Skeletal muscle satellite cell (primary cell): ENCODE measurements around the gene NOS1AP. TPM values are rescaled to one million over a fixed set of nuclear protein-coding genes. Genes with fewer than 3 reads are reported as not detected.

Experiments used
- H3K27me3 ChIP-seq: 2 replicates; pipeline ENCODE4 v1.7.0; 2013; ENCODE audit warnings: low read length; ENCODE audit not compliant: control insufficient read depth, insufficient read depth
- H3K36me3 ChIP-seq: 2 replicates; pipeline ENCODE4 v1.7.0; 2013; ENCODE audit warnings: mild to moderate bottlenecking, control low read depth, low read length; ENCODE audit not compliant: insufficient read depth
- H3K4me1 ChIP-seq: 2 replicates; pipeline ENCODE4 v1.7.0; 2013; ENCODE audit warnings: low read length; ENCODE audit not compliant: control insufficient read depth, insufficient read depth
- H3K4me2 ChIP-seq: 2 replicates; pipeline ENCODE4 v1.7.0; 2013; ENCODE audit warnings: mild to moderate bottlenecking, low read length
- H3K4me3 ChIP-seq: 2 replicates; pipeline ENCODE4 v1.7.0; 2013; ENCODE audit warnings: low read length
- H3K9ac ChIP-seq: 2 replicates; pipeline ENCODE4 v1.7.0; 2013; ENCODE audit warnings: mild to moderate bottlenecking, low read depth, low read length, moderate library complexity
- H3K9me3 ChIP-seq: replicated peaks from 2 replicates; pipeline ENCODE4 v1.7.0; 2013; ENCODE audit warnings: mild to moderate bottlenecking, control low read depth, low read length
- total RNA-seq: library from RNA; depleted of rRNA; stranded (reverse); fragments of >200 nt; gene quantifications from 2 replicates; pipeline ENCODE4 v1.2.3, GENCODE V29; 2012; rRNA removed

The NOS1AP gene
- total RNA-seq = 1.7 TPM in 1 of 2 replicates, not detected in the other

DNA sequence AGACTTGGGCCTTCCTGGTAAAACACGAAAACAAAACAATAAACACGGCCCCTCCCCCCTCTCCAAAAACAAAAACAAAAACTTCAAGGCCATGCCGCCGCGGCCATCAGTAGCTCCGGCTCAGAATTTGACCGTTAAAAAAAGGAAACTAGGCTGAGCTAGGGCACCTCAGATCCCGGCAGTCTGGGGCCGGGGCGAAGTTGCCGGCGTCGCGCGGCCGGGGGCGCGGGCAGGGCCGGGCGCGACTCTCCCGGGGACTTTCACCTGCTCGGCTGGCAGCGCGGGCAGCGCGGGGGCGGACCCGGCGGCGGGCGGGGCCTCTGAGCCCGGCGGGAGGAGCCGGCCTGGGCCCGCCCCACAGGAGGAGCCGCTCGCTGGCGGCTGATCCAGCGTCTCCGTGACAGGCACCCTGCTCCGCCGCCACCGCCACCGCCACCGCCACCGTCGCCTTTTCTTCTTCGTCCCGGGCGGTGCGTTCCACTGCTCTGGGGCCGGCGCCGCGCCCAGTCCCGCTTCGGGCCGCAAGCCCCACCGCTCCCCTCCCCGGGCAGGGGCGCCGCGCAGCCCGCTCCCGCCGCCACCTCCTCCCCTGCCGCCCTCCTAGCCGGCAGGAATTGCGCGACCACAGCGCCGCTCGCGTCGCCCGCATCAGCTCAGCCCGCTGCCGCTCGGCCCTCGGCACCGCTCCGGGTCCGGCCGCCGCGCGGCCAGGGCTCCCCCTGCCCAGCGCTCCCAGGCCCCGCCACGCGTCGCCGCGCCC lies at the start of gene NOS1AP:
NOS1AP (plus strand) TSS at position 358 of the 760 bp plus-strand sequence. CDS start 487 bp downstream, outside the sequence.
- Histone ChIP-seq H3K36me3 (no peaks in the 10 kb centered on the region), H3K4me2 (peak within 1 kb of the TSS; percentile 96), H3K4me3 (peak within 1 kb of the TSS; percentile 86), H3K4me1 (peaks cover 11% of the 10 kb centered on the region), H3K9me3 (peaks cover 2% of the 10 kb centered on the region), H3K9ac (peak within 1 kb of the TSS; percentile 48), H3K27me3 (peaks cover 51% of the 10 kb centered on the region)

GRCh38 chr1:162020150-162020549 lies 49.3 kb upstream of the NOS1AP start:
- H3K4me1 ChIP-seq = peaks cover 49% of the 10 kb centered on the region
- no peaks in the 10 kb centered on the region for H3K36me3 ChIP-seq
- H3K27me3 ChIP-seq = peaks cover 8% of the 10 kb centered on the region
- H3K4me2 ChIP-seq = no peak overlapping the region
- H3K4me3 ChIP-seq = no peak overlapping the region
- no peaks in the 10 kb centered on the region for H3K9me3 ChIP-seq
- H3K9ac ChIP-seq = no peak overlapping the region

DNA sequence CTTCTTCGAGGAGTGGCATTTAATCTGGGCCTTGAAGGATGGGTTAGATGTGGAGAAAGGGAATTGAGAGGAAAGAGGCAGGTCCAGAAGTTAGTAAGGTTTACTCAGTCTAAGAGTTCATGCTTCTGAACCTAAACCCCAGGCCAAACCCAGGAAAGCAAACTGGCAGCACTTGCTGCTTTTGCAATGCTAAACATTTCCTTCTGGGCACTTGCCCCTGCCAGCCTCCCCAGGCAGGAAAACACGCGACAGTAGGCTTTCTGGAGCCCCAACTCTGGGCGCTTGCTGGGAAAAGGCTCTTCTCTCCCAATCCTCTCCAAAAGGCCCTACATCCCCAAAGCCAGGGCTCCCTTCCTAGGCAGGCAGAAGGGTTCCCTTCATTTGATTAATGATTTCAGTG lies 48.4 kb upstream of the NOS1AP start:
- Histone ChIP-seq H3K4me3 (peak overlapping the region; percentile 16), H3K27me3 (no peaks in the 10 kb centered on the region), H3K9ac (no peak overlapping the region), H3K4me2 (peak overlapping the region; percentile 52), H3K36me3 (no peaks in the 10 kb centered on the region), H3K9me3 (no peaks in the 10 kb centered on the region), H3K4me1 (peaks cover 49% of the 10 kb centered on the region)

DNA sequence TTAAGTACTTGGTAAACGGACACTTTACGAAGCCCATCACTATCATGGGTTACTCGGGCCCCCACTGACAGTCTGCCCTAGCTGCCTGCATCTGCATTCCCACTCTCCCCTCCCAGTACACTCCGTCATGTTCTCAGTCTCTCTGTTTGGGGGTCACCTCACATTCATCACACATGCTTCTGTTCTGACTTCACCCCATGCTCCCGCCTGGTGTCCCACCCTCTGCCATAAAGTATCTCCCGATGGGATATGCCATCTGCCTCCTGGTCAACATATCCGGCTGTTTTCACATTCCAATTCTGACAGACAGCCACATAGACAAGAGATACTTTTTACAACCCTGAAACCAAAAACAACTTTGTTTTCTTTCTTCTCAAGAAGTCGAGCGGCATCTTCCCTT lies 46.9 kb upstream of the NOS1AP start:
- H3K4me2 ChIP-seq = peak overlapping the region; percentile 96
- peaks cover 49% of the 10 kb centered on the region for H3K4me1 ChIP-seq
- peak overlapping the region; percentile 62 for H3K9ac ChIP-seq
- H3K36me3 ChIP-seq = no peaks in the 10 kb centered on the region
- peak overlapping the region; percentile 74 for H3K4me3 ChIP-seq
- no peaks in the 10 kb centered on the region for H3K27me3 ChIP-seq
- H3K9me3 ChIP-seq = no peaks in the 10 kb centered on the region

DNA sequence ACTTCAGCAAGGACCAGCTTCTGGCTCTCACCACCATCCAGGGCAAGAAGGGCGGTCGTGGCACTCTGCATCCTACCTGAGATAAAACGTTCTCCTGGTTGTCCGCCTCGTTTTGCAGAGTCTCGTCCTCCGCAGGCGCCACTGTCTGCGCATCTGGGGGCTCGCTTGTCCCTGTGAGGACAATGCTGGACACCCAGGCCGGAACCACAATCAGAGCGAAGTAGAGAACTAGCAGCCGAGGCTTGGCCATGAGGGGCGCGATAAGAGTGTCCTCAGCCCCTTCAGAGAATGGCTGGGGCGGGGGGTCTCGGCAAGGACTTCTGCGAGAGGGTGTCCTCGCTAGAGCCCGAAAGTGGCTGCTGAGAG lies 46.3 kb upstream of the NOS1AP start:
- Histone ChIP-seq H3K9me3 (no peaks in the 10 kb centered on the region), H3K4me2 (peak overlapping the region; percentile 96), H3K36me3 (no peaks in the 10 kb centered on the region), H3K4me3 (peak overlapping the region; percentile 74), H3K4me1 (peaks cover 49% of the 10 kb centered on the region), H3K27me3 (no peaks in the 10 kb centered on the region), H3K9ac (peak overlapping the region; percentile 62)

DNA sequence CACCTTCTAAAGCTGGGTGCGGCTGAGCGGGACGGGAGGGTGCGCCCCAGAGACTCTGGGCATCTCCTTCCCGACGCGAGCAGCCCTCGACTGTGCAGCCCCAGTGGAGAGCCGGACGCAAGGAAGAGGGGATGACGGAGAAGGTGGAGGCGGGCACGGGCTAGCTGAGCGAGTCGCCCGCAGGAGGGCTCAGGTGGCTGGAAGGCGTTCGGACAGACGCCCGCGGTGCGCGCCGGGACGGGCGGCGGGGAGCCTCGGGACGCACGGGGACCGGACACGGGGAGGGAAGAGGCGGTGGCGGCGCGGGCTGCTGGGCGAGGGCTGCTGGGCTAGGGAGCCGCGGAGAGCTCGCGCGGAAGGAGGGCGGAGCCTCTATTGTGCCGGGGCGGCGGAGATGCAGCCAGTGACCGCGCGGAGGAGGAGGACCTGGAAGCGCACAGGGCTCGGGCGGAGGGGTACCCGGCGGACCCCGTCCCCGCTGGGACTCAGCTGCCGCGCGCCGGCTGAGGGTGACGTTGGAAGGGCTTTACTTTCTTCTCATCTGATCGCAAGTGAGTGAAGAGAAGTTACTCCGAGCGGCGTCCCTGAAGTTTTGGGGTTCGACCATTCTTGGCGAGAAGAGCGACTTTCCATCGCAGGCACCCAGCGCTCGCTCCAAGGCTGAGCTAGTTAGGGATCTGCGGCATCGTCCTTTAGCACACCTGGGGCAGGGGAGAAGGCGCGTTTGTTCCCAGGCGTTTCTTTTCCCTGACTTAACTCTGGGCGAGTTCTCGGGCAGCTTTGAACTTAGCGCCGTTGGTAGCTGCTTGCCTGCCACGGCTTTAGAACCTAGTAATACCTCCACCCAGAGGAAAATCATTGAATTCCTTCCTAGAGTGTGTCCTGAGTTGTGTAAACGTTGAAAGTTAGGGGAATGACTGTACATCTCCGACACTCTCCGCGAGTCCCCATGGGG lies 45.7 kb upstream of the NOS1AP start, which contains the start of gene OLFML2B:
OLFML2B (minus strand) TSS at position 323 of the 955 bp plus-strand sequence. CDS start 439 bp downstream, outside the sequence.
- peaks cover 2% of the 10 kb centered on the region for H3K27me3 ChIP-seq
- H3K9ac ChIP-seq = peak within 1 kb of the TSS; percentile 62
- H3K4me3 ChIP-seq = peak within 1 kb of the TSS; percentile 74

DNA sequence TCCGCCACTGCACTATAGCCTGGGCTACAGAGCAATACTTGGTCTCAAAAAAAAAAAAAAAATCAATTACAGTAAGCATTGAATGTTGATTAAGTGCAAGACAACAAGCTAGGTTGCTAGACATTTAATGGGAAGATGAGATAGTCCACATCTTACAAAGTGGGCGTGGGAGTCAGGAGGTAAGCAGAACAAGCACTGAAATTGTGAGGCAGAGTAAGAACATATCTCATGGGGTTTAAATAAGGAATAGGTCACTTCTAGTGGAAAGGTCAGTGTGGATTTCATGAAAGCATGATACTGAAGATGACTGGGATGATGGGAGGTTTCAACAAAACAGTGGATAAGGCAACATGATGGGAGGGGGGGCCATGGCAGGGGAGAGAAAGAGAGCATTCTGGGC lies 44.0 kb upstream of the NOS1AP start:
- Histone ChIP-seq H3K27me3 (peaks cover 13% of the 10 kb centered on the region), H3K4me1 (peaks cover 30% of the 10 kb centered on the region), H3K9me3 (no peaks in the 10 kb centered on the region)

More for the DNA sequence above, 45.7 kb upstream of the NOS1AP start, which contains the start of gene OLFML2B:
- peaks cover 44% of the 10 kb centered on the region for H3K4me1 ChIP-seq
- H3K9me3 ChIP-seq = no peaks in the 10 kb centered on the region
- peak within 1 kb of the TSS; percentile 96 for H3K4me2 ChIP-seq
- no peaks in the 10 kb centered on the region for H3K36me3 ChIP-seq

DNA sequence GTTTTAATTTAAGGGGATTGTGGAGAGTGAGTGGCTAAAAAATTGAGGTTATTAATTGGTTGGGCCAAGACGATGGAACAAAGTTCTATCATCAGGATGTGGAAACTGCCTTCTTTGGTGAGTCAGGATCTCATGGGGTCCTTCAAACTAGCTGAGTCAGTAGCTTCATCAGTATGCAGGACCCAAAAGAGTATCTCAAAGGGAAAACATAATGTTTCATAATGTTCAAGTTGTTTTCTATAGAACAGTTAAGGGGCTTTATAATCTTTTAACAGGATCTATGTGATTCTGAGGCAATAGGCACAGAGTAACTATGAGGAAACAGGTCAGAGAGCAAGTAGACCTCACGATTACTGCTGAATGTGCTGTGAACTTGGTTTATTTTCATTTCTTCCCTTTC lies 42.6 kb upstream of the NOS1AP start:
- Histone ChIP-seq H3K4me1 (peaks cover 17% of the 10 kb centered on the region), H3K9ac (no peak overlapping the region), H3K9me3 (no peaks in the 10 kb centered on the region), H3K4me3 (no peak overlapping the region), H3K36me3 (no peaks in the 10 kb centered on the region), H3K27me3 (peaks cover 22% of the 10 kb centered on the region), H3K4me2 (no peak overlapping the region)

More for the DNA sequence above, 44.0 kb upstream of the NOS1AP start:
- H3K36me3 ChIP-seq = no peaks in the 10 kb centered on the region
- H3K4me2 ChIP-seq = no peak overlapping the region
- H3K9ac ChIP-seq = no peak overlapping the region
- H3K4me3 ChIP-seq = no peak overlapping the region

DNA sequence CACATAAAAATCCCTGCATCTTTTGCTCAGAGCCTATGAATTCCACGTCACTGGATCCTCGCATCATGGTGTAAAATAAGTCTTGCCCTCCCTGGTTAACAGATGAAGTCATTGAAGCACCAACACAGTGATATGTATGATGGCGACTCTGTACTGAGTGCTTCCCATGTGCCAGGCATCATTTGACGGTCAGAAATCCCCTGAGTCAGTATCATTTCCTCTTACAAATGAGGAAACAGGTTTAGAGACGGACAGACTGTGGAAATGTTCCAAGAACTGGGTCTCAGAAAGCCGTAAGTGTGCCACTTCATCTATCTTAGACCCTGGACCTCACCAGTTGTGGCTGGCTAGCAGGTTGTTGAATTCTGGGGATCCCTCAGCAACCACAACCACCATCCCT lies 40.8 kb upstream of the NOS1AP start:
- H3K4me3 ChIP-seq = no peak overlapping the region
- no peak overlapping the region for H3K9ac ChIP-seq

GRCh38 chr1:162029157-162029556 lies 40.3 kb upstream of the NOS1AP start:
- Histone ChIP-seq H3K9me3 (no peaks in the 10 kb centered on the region), H3K4me2 (no peak overlapping the region), H3K9ac (no peak overlapping the region), H3K27me3 (peaks cover 22% of the 10 kb centered on the region), H3K4me1 (peaks cover 4% of the 10 kb centered on the region), H3K36me3 (no peaks in the 10 kb centered on the region), H3K4me3 (no peak overlapping the region)

More for the DNA sequence above, 40.8 kb upstream of the NOS1AP start:
- peaks cover 22% of the 10 kb centered on the region for H3K27me3 ChIP-seq
- H3K9me3 ChIP-seq = no peaks in the 10 kb centered on the region
- no peak overlapping the region for H3K4me2 ChIP-seq
- no peaks in the 10 kb centered on the region for H3K36me3 ChIP-seq
- H3K4me1 ChIP-seq = peaks cover 4% of the 10 kb centered on the region

DNA sequence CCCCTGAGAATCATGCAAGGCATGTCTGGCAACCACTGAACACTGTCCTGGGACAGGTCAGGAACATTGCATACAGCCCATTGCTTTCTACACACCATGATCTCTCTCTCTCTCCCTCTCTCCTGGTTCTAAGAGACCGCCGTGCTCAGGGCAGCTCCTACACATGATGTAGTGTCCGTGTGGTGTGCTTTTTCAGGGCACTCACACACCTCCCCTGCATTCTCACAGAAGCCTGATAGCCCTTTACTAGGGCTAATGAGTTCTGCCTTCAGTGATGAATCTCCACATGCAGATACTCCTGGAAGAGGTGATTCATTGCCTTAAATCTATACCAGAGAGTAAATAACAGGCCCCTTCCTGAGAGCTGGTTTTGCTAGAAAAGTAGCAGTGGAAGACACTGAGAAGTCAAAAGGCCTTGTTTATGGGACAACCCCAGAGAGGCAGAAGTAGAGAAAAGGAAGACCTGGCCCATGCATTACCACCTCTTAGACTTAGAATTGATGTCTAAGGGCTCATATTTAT lies 38.7 kb upstream of the NOS1AP start:
- H3K9ac ChIP-seq = no peak overlapping the region
- H3K4me2 ChIP-seq = no peak overlapping the region
- H3K4me3 ChIP-seq = no peak overlapping the region
- H3K36me3 ChIP-seq = no peaks in the 10 kb centered on the region
- H3K27me3 ChIP-seq = peaks cover 27% of the 10 kb centered on the region
- H3K4me1 ChIP-seq = peaks cover 4% of the 10 kb centered on the region
- H3K9me3 ChIP-seq = no peaks in the 10 kb centered on the region
